ENCODE results near the gene SSBP1.
"Not testable (repeated sequence)": the region's sequence is repeated elsewhere in the genome, so short reads cannot be mapped to it uniquely, and the experiment has no call there.

The SSBP1 gene

DNA sequence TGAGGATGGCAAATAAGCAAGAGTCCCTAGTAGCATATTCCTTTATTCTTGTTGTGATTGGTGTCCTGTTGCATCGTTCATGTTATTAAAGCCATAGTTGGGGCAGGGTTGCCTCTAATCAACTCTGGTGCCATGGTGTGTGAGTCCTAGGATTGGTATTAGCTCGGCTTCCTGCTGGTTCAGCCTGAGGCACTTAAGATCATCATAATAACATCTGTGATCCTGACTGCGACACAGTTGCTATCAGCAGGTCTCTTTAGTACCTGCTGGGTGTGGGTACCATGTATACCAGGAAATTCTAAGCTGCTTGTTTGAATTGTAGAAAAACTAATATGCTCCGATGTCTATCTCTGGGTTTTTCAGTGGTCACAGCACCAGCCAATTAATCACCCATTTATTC, 28.4 kb upstream of the SSBP1 start:
- peak; percentile 51 for DNase-seq

DNA sequence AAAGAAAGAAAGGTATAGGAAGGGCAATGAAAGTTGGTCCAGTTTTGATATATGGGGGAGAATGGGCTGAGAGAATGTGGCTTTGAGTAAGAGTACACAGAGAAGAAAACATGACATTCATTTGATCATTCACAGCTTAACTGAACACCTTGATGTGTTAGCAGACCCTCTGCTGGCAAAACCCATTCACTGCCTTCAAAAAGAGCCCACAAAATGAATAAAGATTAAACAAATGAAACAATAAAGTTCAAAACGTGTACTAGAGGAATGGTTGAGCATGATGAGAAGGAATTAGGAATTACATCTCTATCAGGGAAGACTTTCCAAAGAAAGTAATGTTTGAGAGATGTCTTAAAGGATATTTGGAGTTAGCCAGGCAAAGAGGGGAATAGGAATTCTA, 27.9 kb upstream of the SSBP1 start:
- no peak for DNase-seq

DNA sequence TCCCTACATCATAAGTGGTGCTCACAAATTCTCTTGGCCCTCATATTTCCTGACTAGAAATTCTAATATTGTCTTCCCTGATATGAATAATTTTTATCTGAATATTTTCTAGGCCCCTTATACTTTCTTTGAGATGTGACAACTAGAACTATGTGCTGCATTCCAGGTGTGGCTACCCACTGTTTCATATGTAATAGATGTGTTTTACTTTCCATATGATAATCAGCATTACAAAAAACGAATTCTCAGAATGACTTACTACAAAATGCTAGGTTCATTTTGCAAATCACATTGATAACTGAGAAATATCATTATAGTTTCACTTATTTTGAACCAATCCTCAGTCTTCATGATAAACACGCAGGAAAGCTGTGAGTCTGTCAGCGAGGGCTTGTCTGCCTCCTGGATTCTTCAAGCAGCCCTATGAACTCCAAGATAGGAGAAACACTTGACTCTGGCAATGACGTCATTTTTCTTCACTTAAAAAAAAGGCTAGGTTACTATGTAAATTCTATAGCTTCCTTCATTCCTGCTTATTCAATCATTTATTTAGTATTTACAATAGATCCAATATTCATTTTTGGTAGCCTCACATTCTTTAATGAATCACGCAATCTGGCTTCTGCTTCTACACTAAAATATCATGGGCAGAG, 25.4 kb upstream of the SSBP1 start:
- no peak for DNase-seq

GRCh38 chr7:141713890-141714289, 24.3 kb upstream of the SSBP1 start:
- no peak for DNase-seq

GRCh38 chr7:141714571-141714970, 23.6 kb upstream of the SSBP1 start:
- no peak for DNase-seq

DNA sequence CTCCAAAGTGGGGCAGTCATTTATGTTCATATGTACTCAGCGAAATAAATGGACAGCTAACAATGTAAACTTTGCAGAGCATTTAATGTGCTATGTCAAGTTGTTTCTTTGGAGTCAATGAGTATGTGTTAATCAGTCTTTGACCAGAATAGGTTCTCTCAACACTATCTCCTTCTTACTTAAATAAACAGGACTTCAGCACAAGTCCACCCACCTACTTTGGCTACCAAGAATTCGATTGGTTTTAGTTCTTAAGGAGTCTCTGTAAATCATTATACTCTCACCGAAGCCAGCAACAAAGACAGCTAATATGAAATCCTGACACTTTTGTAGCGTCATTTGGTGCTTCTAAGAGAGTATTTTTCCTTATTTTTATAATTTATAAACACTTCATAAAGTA, 23.1 kb upstream of the SSBP1 start:
- no peak for DNase-seq

DNA sequence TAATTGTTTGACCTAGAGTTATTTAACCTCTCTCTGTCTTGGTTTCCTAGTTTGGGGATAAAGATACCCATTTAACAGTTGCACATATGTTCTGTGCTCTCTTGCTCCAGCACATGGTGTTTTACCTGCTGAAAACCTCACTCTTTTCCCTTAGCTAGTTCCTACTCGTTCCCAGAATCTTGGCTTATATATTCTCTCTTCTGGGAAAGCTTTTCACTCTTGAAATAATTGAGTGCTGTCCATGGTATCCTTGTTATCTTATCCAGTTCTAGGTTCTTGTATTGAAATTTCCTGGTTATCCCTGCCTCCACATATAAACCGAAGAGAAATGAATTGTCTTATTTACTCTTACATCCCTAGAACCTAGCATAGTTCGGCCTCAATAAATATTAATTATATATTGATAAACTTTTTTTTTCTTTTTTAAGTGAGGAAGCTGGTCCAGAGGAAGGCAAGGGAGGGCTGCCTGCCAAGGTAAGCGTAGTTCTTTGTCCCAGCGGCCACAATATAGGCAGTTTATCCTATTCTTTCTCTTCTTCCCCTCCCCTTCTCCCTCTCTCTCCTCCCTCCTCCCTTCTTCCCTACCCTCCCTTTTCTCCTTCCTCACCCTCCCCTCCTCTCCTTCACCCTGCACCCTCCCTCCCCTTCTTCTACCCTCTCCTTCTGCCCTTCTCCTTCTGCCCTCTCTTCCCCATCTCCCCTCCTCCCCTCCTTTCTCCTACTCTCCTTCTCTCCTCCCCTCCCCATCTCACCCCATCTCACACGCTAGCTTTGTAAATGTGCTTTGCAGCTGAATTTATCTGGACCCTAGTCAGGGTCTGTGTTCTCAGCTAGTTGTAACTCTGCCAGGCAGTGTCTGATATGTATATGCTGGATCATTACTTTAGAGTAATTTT, 22.1 kb upstream of the SSBP1 start:
- no peak for DNase-seq

- DNase-seq, result no peak
These were observed 20.7 kb upstream of the SSBP1 start for GRCh38 chr7:141717450-141717849.

DNA sequence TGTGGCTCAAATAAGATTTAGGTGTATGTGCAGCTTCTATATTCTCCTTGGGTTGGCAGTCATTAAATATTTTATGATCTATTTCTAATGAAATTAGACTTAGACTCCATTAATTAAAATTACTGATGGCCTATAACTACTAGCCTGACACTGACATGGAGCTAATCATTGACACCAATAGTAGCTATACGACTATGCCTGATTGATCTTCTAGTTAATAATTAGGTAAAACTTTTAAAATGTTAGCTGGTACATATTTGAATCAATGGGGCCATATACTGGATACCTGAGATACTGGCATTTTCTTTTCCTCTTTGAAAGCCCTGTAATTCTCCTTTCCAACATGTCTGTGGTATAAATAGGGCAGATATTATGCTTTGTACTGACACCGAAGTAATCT, 15.6 kb upstream of the SSBP1 start:
- no peak for DNase-seq

- no peak for DNase-seq
These were observed 9.1 kb upstream of the SSBP1 start for GRCh38 chr7:141729020-141729419.

DNA sequence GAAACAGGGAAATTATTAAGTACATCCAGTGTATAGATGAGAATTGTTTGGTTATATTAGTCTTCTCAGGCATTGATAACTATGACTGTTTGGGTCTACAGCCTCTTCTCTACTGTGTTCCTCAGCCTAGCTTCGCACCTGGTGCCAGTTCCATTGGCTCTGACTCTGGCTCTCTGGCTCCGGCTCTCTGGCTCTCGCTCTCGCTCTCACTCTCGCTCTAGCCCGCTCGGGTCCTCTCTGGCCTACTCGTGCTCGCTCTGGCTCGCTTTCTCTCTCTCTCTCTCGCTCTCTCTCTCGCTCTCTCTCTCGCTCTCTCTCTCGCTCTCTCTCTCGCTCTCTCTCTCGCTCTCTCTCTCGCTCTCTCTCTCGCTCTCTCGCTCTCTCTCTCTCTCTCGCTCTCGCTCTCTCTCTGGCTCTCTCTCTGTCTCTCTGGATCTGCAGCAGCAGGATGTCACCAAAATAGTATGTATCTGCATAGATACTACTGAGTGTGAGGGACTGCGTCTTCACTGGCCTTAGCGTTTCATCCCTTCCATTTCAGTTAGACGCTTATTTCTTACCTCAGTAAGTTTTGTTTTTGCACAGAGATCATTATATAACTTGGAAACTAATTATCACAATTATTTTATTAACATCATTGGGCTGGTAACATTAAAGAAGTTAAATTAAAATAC, 6.5 kb upstream of the SSBP1 start:
- no peak for DNase-seq

DNA sequence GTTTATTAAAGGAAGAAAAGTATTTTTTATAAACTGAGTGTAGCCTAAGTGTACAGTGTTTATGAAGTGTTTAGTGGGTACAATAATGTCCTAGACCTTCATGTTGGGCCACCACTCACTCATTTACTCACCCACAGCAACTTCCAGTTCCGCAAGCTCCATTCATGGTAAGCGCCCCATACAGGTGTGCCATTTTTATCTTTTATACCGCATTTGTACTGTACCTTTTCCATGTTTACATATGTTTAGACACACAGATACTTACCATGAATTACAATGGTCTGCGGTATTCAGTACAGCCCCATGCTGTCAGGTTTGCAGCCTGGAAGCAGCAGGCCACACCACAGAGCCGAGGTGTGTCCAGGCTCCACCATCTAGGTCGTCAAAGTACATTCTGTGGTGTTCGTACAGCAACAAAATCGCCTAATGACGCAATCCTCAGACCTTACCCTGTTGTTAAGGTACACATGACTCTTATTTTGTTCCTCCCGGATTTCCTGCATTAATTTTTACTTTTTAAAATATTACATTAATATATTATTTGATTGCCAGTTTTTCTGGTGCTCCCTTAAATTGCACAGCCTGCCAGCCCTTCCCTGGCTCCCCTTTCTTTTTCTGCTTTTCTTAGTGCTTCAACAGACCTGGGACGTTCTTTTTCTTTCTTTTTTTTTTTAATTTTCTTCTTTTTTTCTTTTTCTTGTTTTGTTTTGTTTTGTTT, 881 bp upstream of the SSBP1 start:
- peak; percentile 16 for DNase-seq

DNA sequence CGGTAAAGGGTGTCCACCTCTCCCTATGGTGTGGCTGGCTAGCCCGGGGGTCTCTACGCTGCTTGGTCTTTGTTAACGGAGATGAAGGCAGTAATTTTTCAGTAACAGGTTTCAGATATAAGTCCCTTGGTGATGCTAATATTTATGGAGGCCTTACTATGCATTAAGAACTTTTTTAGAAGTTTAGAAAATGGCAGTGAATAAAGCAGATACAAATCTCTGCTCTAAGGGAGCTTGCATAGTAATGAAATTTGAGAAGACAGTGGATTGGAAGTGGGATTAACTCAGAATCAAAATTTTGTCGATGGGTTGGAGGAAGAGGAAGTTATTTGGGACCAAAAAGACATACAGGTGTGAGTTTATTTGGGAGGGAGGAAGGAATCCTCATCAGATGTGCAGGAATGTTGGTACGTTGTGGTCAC, 445 bp downstream of the SSBP1 start:
- no peak for DNase-seq

- DNase-seq, result no peak
These were observed 1.1 kb downstream of the SSBP1 start for GRCh38 chr7:141739250-141739649.

DNA sequence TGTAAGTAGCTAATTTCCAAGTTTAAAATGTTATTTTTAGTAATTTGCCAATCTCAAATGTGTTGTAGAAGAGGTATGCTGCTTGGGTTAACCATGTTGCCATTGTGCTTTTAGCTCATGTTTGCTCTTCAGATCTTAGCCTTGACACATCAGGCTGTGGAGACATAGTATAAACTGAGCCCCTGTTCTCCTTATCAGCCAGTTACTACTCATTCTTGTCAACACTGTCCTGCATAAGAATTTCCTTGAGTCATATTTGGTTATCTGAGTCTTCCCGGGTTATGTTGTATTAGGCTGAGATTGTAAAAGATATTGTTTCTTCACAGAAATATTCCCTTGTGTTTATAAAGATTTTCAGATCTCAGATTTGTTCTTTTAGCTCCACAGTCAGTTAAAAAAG, 4.1 kb downstream of the SSBP1 start:
- DNase-seq, result no peak

- no peak for DNase-seq
These were observed 6.0 kb downstream of the SSBP1 start for GRCh38 chr7:141744131-141744530.

DNA sequence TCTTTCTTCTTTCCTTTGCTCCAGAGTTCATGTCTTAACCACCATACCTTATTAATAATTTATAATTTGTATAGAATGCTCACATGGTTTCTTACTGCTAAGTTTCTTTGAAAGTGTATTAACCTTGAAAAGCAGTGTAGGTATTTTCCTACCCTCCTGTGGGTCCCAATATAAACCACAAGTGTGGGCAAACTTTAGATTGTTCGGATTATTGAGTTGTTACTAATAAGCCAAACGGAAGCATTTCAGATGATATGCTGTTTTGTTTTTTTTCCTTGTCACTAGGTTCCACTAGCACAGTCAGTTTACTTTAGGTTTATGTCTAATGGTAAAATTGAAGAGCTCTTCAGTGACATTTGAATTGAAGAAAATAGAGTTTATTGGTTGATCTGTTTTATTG, 10.2 kb downstream of the SSBP1 start:
- DNase-seq, result no peak

DNA sequence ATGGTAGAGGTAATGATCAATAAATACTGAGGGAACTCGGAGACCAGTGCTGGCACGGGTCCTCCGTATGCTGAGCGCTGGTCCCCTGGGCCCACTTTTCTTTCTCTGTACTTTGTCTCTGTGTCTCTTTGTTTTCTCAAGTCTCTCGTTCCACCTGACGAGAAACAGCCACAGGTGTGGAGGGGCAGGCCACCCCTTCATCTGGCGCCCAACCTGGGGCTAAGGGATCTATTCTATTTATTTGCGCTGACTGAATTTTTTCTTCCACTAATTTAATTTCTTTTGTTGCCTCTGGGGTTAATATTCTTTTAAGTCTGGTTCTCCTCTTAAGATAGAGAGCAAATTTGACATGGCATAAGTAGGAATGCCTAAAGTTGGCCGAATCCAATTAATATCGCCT, 13.7 kb downstream of the SSBP1 start:
- peak; percentile 8 for DNase-seq

DNA sequence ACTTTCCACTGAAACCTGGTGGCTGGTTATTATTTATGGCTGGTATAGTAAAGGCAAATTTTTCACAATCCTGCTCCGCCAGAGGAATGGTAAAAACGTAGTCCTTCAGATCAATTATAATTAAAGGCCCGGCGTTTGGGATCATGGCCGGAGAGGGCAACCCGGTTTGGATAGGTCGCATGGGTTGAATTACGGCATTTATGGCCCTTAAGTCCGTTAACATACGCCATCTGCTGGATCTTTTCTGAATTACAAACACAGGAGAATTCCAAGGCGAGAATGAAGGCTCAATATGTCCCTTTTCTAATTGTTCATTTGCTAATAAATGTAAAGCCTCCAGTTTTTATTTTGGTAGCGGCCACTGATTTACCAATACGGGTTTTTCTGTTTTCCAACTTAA, 14.5 kb downstream of the SSBP1 start:
- DNase-seq, result no peak

- DNase-seq, result peak; percentile 35
These were observed 16.8 kb downstream of the SSBP1 start for GRCh38 chr7:141754939-141755338.

DNA sequence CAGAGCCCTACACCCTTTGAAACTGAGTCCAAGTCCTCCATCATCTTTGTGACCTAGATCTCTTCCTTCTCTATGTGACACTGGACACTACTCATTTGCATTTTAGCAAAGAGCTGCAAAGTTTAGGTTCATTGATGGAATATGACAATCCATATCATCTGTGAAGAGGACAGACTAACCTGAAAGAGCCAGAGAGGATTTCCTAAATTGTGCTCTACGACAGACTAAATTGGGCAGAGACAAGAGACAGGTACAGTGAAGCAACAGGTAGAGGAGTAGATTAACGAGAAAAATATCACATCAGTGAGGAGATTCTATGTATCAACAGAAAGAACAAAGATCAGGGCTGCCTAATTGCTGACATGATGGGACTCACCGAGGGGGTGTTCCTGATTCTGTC, 25.6 kb downstream of the SSBP1 start, which contains the start of gene TAS2R3:
Gene TAS2R3, plus strand, starts transcription at position 301 of the 400 bp plus-strand sequence. Its CDS starts 62 bp downstream, at position 363.
- DNase-seq, result no peak

DNA sequence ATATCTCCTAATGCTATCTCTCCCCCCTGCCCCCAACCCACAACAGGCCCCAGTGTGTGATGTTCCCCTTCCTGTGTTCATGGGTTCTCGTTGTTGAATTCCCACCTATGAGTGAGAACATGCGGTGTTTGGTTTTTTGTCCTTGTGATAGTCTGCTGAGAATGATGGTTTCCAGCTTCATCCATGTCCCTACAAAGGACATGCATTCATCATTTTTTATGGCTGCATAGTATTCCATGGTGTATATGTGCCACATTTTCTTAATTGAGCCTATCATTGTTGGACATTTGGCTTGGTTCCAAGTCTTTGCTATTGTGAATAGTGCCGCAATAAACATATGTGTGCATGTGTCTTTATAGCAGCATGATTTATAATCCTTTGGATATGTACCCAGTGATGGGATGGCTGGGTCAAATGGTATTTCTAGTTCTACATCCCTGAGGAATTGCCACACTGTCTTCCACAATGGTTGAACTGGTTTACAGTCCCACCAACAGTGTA, 32.0 kb downstream of the SSBP1 start:
- not testable (repeated sequence) for DNase-seq

DNA sequence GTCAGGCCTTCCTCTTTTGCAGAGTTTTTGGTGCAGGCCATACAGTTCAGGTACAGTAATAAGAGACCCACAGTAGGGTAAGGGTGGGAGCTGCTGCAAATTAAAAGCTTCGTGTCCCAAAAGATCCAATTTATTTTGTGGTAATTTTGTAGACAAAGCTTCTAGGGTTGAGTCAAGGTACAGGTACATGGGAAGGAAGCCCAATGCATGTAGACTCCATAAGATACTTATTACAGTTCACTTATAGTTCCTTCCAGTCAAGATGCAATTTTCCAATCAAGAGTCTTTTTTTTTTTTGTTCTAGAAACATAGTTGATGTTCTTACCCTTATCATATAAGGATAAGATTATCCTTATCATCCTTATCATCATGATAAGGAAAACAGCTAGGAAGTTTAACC, 38.2 kb downstream of the SSBP1 start, which contains the start of gene TAS2R4:
Gene TAS2R4, plus strand, starts transcription at position 301 of the 400 bp plus-strand sequence. CDS start 1,815 bp downstream, outside the sequence.
- no peak for DNase-seq
